ENCODE measurements around the gene TUSC2. TPM values are rescaled to one million over a fixed set of nuclear protein-coding genes. Genes with fewer than 3 reads are reported as not detected.
"Not testable (repeated sequence)": the region's sequence is repeated elsewhere in the genome, so short reads cannot be mapped to it uniquely, and the experiment has no call there.

TUSC2 gene
- polyA plus RNA-seq, 3 donors from 2014 or later = 42.9 to 70.4 (median 68.4) TPM

DNA sequence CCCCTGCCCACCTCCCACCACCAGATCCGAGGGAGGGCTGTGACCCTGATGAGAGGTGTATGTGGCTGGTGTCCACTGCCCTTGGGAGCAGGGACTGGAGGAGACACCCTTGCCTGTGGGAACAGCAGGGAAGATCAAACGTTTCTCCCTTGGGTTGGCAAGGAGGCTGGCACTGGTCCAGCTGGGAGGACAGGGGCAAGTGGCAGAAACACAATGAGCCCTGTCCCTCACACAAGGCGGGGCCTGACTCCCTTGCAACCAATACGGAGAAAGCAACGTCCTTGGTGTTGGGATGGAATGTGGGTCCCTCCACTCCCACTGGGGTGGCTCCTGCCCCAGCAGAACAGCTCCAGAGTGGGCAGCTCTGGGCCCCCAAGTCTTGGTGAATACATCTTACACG is 10.7 kb downstream of the TUSC2 start:
- Mint-ChIP-seq H3K27ac (peak overlapping the region in 1 of 6 donors; percentile 61), H3K9me3 (no peaks in the 10 kb centered on the region), H3K4me1 (peaks cover 46 to 49% of the 10 kb centered on the region in 2 donors), H3K36me3 (peaks cover 0 to 6% (median 4%) of the 10 kb centered on the region in 3 donors), H3K27me3 (ENCODE audit: low read depth in 3 of 3) (peaks cover 0 to 5% (median 4%) of the 10 kb centered on the region in 3 donors), H3K4me3 (peak overlapping the region in 1 of 5 donors; percentile 12)
- DNase-seq = no peak

DNA sequence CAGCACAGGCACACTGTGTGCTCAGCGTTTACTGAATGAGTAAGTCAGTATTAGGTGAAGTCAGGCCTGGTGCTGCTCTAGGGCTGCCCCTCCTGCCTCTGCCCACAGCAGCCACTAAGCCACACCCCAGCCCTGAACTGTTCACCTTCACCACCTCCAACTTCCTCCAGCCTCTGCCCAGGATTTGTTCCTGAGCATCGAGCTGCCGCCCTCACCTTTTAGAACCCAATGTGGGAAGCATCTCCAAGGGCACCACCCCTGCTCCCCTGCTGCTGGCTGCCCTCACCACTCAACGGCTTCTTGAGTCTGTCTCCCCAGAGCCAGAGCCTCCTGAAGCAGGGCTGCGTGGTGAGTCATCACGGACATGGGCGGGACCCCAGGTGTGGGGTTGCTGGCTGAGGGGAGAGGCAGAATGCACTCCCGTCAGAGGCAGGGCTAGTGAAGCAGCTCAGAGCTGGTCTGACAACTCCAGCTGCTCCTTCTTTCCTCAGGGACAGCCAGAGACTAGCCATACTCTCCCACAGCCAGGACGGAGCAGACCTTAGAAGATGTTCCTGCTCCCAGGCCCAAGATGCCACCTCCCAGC is 11.3 kb downstream of the TUSC2 start:
- H3K27me3 Mint-ChIP-seq (ENCODE audit: low read depth in 3 of 3) = peaks cover 0 to 5% (median 4%) of the 10 kb centered on the region in 3 donors
- H3K4me1 Mint-ChIP-seq = peaks cover 46 to 49% of the 10 kb centered on the region in 2 donors
- peak overlapping the region; percentile 34 to 89 (median 70) for H3K27ac Mint-ChIP-seq
- H3K36me3 Mint-ChIP-seq = peaks cover 0 to 6% (median 4%) of the 10 kb centered on the region in 3 donors
- DNase-seq = no peak
- peak overlapping the region; percentile 45 to 70 (median 52) for H3K4me3 Mint-ChIP-seq
- no peaks in the 10 kb centered on the region for H3K9me3 Mint-ChIP-seq

DNA sequence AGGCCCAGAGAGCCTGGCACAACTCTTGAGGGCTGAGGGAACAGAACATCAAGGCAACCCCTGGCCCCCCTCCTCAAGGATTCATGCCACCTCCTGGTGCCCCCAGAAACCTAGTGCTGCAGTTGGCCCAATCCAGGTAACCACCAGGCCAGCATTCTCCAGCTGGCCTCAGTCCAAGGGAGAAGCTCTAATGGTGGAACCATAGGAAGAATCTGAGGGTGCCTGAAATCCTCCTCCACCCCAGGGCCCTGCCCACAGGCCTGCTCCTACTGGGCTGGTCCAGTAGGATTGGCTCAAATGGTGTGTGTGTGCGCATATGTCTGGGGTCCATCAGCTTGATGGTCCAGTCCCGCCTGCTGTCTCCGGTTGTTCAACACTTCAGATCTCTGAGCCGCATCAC is 13.2 kb downstream of the TUSC2 start:
- Mint-ChIP-seq H3K36me3 (peaks cover 0 to 6% (median 4%) of the 10 kb centered on the region in 3 donors), H3K27me3 (ENCODE audit: low read depth in 3 of 3) (peaks cover 0 to 4% (median 3%) of the 10 kb centered on the region in 3 donors), H3K27ac (no peak overlapping the region), H3K4me3 (no peak overlapping the region), H3K9me3 (no peaks in the 10 kb centered on the region), H3K4me1 (peaks cover 36 to 39% of the 10 kb centered on the region in 2 donors)
- no peak for DNase-seq

DNA sequence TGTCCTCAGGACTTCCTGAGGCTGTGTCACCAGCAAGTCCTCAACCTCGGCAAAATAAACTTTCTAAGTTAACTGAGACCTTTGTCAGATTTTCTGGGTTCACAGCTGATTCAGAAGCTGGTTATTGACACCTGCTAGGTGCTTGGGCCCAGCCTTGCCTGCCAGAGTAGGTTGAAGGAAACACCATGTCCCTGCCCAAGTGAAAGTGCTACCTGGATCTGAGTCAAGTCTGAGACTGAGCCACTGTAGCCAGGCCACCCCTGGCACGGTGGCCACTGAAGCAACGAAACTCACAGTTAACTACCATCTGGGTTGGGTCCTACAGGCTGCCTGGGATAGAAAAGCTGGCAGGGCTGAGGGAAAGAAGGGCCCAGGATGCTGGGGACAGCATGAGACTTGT is 13.7 kb downstream of the TUSC2 start:
- Mint-ChIP-seq H3K36me3 (peaks cover 0 to 6% (median 4%) of the 10 kb centered on the region in 3 donors), H3K27ac (peak overlapping the region in 2 of 6 donors; percentile 31 to 43), H3K4me3 (no peak overlapping the region), H3K27me3 (ENCODE audit: low read depth in 3 of 3) (peaks cover 0 to 4% (median 3%) of the 10 kb centered on the region in 3 donors), H3K9me3 (no peaks in the 10 kb centered on the region), H3K4me1 (peaks cover 32 to 34% of the 10 kb centered on the region in 2 donors)
- no peak for DNase-seq

DNA sequence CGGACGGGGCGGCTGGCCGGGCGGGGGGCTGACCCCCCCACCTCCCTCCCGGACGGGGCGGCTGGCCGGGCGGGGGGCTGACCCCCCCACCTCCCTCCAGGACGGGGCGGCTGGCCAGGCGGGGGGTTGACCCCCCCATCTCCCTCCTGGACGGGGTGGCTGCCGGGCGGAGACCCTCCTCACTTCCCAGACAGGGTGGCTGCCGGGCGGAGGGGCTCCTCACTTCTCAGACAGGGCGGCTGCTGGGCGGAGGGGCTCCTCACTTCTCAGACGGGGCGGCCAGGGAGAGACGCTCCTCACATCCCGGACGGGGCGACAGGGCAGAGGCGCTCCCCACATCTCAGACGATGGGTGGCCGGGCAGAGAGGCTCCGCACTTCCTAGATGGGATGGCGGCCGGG is 16.0 kb downstream of the TUSC2 start:
- DNase-seq; H3K4me3 Mint-ChIP-seq; H3K9me3 Mint-ChIP-seq; H3K27ac Mint-ChIP-seq; H3K27me3 Mint-ChIP-seq (ENCODE audit: low read depth in 3 of 3); H3K36me3 Mint-ChIP-seq: not testable (repeated sequence)
- H3K4me1 Mint-ChIP-seq = peaks cover 17 to 18% of the 10 kb centered on the region in 2 donors

DNA sequence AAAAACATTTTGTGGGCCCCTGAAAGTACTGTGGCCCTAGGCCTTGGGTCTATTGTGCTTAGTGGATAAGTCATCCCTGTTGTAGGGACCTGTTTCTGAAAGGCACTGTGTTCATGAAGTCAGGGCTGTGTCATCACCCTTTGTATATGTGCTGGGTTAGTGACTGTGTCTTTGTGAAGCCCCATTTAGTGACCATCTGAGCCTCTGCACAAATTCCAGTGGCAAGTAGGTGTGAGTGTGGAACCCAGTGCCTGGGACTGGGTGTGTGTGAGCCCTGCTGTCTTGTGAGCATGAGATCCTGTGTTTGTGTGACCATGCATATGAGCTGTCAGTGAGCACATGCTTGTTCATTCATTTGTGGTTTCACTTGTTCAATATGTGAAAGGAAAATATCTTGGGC is 23.4 kb downstream of the TUSC2 start:
- no peak for DNase-seq
- Mint-ChIP-seq H3K27ac (no peak overlapping the region), H3K36me3 (no peaks in the 10 kb centered on the region)

DNA sequence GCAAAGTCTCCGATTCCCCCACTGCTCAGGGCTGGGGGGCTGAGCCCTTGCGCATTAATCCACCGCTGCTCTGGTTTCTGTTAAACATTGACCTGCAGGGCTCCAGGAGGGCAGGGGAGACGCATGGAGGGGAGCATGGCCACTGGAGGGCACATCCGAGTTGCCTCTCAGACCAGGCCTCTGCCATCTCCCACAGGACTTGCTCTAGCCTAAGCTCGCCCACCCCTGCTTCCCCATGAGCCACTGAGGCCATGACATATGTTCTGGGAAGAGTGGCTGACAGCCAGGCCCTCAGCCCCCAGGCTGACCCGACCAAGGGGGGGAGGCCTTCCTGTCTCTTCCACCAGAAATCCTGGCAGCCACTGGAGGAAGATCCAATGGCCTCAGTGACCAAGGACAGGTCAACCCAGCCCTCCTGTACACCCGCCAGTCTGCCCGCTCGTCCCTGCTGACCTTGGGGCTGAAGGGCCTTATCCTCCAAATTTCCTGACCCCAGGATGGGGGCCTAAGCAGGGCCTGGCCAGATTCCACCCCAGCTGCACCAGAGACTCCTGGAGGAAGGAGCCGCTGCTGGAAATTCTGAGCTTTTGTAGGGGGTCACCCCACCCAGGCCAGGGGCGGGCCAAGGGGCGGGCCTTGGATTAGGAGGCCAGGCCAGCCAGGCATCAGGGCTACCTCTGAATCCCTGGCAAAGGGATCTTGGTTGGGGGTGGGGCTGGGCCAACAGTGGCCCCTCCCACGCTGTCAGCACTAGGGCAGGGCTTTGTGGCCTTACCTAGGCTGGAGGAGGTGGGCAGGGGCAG is 24.8 kb downstream of the TUSC2 start, which contains the start of gene HYAL1:
Gene HYAL1, minus strand, starts transcription at position 562 of the 803 bp plus-strand sequence. CDS start 618 bp downstream, outside the sequence.
- no peak for DNase-seq
- H3K36me3 Mint-ChIP-seq = no peaks in the 10 kb centered on the region
- no peak within 1 kb of the TSS for H3K4me3 Mint-ChIP-seq
- H3K4me1 Mint-ChIP-seq = peaks cover 21 to 26% of the 10 kb centered on the region in 2 donors
- H3K27ac Mint-ChIP-seq = no peak within 1 kb of the TSS
- no peaks in the 10 kb centered on the region for H3K9me3 Mint-ChIP-seq
- H3K27me3 Mint-ChIP-seq (ENCODE audit: low read depth in 3 of 3) = peaks cover 0 to 4% (median 0%) of the 10 kb centered on the region in 3 donors

More for the DNA sequence above, 23.4 kb downstream of the TUSC2 start:
- Mint-ChIP-seq H3K9me3 (no peaks in the 10 kb centered on the region), H3K27me3 (ENCODE audit: low read depth in 3 of 3) (peaks cover 0 to 3% (median 0%) of the 10 kb centered on the region in 3 donors), H3K4me1 (peaks cover 10 to 14% of the 10 kb centered on the region in 2 donors), H3K4me3 (no peak overlapping the region)

DNA sequence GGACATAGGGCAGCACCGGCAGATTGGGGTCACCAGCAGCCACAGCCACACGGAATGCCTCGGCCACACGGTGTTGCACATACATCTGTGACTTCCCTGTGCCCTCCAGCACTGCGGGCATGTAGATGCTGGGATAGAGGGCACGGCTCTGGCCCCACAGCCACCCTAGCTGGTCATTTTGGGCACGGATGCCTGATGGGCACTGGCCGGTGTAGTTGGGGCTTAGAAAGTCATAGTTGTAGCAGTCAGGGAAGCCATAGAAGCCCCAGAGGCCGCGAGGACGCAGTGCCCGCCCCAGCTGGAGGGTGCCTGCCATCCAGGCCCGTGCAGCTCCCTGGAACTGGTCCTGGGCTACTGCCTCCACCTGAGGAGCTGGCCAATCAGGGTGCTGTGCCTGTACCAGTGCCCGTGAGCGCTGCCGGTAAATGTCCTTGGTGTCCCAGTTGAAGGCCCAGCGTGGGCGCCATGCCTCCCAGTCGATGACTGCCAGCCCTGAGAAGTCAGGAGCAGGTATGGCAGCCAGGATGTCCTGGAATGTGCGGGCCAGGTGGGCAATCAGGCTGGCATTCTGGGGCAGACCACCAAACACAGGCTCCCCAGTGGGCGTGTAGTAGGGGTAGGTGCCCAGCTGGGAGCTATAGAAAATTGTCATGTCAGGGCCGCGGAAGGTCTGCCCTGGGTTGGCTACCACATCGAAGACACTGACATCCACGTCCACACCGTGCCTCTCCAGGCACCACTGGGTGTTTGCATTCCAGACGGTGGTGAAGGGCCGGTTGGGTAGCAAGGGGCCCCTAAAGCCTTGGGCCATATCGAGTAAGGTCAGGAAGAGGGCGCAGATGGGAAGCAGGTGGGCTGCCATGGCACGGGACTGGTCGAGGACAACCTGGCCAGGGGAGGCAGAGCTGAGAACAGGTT is 25.7 kb downstream of the TUSC2 start:
- Mint-ChIP-seq H3K27me3 (ENCODE audit: low read depth in 3 of 3) (peaks cover 0 to 4% (median 0%) of the 10 kb centered on the region in 3 donors), H3K4me1 (peaks cover 27 to 33% of the 10 kb centered on the region in 2 donors), H3K36me3 (no peaks in the 10 kb centered on the region), H3K4me3 (no peak overlapping the region), H3K9me3 (no peaks in the 10 kb centered on the region), H3K27ac (no peak overlapping the region)
- no peak for DNase-seq

DNA sequence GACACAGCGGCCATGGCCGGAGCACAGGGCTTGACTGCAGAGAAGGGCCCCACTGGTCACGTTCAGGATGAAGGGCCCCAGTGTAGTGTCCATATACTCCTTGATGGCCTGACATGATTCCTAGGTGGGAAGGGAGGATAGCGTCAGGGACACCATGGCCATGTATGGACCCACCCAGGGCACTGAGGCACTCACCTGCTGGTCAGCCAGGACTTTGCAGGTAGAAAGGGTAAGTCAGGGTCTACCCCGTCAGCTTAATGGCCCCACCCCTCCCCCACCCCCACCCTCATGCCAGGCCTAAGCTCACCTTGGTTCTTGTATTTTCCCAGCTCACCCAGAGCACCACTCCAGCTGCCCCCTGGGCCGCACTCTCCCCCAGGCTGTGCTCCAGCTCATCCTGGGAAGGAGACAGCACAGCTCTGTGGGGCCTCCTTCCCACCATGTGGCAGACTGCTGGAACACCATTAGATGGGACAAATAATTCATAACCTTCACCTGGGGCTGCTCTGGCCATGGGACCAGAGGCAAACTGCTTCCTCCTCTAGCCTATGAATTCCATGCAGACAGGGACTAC is 27.3 kb downstream of the TUSC2 start:
- peaks cover 0 to 4% (median 0%) of the 10 kb centered on the region in 3 donors for H3K27me3 Mint-ChIP-seq (ENCODE audit: low read depth in 3 of 3)
- peak overlapping the region; percentile 39 to 98 (median 95) for H3K4me3 Mint-ChIP-seq
- DNase-seq = no peak
- no peaks in the 10 kb centered on the region for H3K9me3 Mint-ChIP-seq
- H3K4me1 Mint-ChIP-seq = peaks cover 27 to 34% of the 10 kb centered on the region in 2 donors
- H3K27ac Mint-ChIP-seq = peak overlapping the region; percentile 95 to 99 (median 98)
- no peaks in the 10 kb centered on the region for H3K36me3 Mint-ChIP-seq

DNA sequence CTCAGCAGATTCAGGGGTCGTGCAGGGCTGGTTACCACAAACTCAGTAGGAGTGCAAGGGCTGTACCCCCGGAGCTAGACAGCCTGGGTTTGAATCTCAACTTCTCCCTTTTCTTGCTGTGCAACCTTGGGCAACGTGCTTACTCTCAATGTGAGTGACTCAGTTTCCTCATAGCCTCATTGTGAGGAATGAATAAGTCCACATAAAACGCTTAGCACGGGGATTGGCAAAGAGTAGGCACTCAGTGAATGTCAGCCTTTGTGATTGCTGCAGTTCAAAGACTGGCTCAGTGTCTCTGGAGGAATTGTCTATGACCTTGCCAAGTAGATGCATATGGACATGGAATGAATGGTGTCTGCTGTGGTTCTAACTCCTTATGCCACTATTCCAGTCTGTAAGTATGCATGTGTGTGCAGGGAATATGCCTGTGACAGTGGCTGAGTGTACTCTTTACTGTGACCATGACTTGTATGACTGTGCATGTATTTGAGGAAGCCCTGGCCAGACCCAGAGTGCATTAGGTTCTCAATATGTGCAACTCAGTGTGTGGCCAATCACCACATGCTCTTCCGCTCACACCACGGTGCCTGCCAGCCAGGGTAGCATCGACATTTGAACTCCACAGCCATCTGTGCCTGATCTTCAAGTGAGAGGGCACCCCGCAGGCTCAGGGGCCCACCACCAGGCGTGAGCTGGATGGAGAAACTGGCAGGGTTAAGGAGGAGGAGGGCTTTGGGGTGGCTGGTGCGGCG is 27.9 kb downstream of the TUSC2 start:
- H3K27ac Mint-ChIP-seq = peak overlapping the region; percentile 95 to 99 (median 98)
- peaks cover 27 to 34% of the 10 kb centered on the region in 2 donors for H3K4me1 Mint-ChIP-seq
- H3K4me3 Mint-ChIP-seq = peak overlapping the region; percentile 92 to 98 (median 95)
- no peak for DNase-seq
- no peaks in the 10 kb centered on the region for H3K36me3 Mint-ChIP-seq
- peaks cover 0 to 4% (median 0%) of the 10 kb centered on the region in 3 donors for H3K27me3 Mint-ChIP-seq (ENCODE audit: low read depth in 3 of 3)
- H3K9me3 Mint-ChIP-seq = no peaks in the 10 kb centered on the region

DNA sequence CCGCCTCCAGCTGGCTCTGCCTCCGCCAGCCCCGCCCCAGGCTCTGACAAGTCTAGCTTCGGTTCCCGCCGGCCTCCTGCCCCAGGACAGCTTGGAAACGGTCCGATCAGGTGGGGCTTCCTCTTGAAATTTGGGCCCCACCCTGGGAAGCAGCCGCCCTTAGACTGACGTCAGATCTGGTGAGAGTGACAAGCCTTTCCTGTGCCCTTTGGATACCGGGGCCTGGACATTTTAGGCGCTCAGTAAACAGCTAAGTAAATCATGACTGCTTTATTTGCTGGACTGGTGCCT is 28.4 kb downstream of the TUSC2 start:
- Mint-ChIP-seq H3K27me3 (ENCODE audit: low read depth in 3 of 3) (peaks cover 0 to 4% (median 0%) of the 10 kb centered on the region in 3 donors), H3K27ac (peak overlapping the region; percentile 95 to 99 (median 98)), H3K4me1 (peaks cover 27 to 34% of the 10 kb centered on the region in 2 donors), H3K36me3 (no peaks in the 10 kb centered on the region), H3K4me3 (peak overlapping the region; percentile 92 to 98 (median 95)), H3K9me3 (no peaks in the 10 kb centered on the region)
- no peak for DNase-seq

DNA sequence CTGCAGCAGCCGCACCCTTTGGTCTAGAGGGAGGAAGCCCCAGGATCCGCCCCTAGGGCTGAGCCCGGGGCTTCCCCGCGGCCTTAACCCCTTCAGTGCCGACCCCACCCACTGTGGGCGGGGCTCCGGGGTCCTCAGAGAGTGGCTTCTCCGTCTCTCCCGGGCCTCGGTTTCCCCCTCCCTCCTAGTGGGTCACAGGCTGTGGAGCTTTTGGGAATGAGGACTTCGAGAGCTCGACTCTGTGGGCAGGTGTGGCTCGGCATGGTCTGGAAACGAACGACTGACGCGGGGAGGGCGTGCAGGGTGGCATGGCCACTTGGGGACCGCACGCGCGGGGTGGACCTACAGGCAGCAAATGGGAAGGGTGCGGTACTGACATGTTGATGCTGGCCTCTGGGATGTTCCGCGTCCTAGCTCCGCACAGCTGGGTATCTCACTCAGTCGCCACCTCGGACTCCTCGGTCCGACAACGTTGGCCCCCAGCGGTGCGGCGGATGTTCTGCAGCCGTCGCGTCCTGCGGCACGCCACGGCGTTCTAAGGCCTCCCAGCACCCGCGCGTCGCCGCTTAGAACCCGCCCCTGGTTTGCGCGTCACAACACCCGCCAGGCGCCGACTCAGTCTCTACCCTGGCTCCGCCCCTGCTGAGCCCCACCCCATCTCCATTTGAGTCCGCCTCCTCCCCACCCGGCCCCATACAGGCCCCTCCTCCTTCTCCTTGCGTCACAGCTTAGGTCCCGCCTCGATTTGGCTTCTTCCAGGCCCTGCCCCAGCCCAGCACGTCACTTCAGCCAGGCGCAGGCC is 29.0 kb downstream of the TUSC2 start, which contains the start of the genes HYAL3 and NAA80:
Gene HYAL3, minus strand, starts transcription at position 570 of the 802 bp plus-strand sequence. CDS start 3,803 bp downstream, outside the sequence.
Gene NAA80, minus strand, starts transcription at position 570 of the 802 bp plus-strand sequence. CDS start 1,942 bp downstream, outside the sequence.
- Mint-ChIP-seq H3K27me3 (ENCODE audit: low read depth in 3 of 3) (peaks cover 0 to 4% (median 0%) of the 10 kb centered on the region in 3 donors), H3K27ac (peak within 1 kb of the TSS; percentile 95 to 99 (median 98)), H3K4me1 (peaks cover 27 to 34% of the 10 kb centered on the region in 2 donors), H3K36me3 (no peaks in the 10 kb centered on the region), H3K9me3 (no peaks in the 10 kb centered on the region), H3K4me3 (peak within 1 kb of the TSS; percentile 92 to 98 (median 95))
- peak; percentile 100 for DNase-seq

Measured in immature natural killer cell (primary cell).